GM21529 (cell line): ENCODE results near the gene NSUN6.

Experiments used
- ATAC-seq: cut with Tn5 transposase; IDR thresholded peaks from one replicate; pipeline ENCODE4 v1.9.1; 2021; ENCODE audit not compliant: unreplicated experiment

The NSUN6 gene

DNA sequence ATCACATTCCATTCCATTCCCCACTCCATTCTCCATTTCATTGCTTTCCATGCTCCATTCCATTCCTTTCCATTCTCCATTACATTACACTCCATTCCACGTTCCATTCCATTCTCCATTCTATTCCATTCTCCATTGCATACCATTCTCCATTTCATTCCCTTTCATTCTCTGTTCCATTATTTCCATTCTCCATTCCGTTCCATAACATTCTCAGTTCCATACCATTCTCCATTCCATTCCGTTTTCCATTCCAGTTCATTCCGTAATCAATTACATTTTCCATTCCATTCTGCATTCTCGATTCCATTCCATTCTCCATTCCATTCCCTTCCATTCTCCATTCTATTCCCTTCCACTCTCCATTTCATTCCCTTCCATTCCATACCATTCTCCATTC is 86.4 kb downstream of the NSUN6 start:
- no peak for ATAC-seq

DNA sequence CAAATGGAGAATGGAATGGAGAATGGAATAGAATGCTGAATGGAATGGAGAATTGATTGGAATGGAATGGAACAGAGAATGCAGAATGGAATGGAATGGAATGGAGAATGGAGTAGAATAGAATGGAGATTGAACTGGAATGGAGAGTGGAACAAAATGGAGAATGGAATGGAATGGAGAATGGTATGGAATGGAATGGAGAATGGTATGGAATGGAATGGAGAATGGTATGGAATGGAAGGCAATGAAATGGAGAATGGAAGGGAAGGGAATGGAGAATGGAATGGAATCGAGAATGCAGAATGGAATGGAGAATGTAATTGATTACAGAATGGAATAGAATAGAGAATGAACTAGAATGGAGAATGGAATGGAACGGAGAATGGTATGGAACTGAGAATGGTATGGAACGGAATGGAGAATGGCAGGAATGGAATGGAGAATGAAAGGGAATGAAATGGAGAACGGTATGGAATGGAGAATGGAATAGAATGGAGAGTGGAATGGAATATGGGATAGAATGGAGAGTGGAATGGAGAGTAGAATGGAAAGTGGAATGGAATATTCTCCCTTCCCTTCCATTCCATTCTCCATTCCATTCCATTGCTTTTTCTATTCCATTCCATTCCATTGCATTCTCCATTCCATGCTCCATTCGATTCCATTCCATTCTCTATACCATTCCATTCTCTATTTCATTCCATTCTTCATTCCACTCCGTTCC is 88.2 kb downstream of the NSUN6 start:
- ATAC-seq = no peak

DNA sequence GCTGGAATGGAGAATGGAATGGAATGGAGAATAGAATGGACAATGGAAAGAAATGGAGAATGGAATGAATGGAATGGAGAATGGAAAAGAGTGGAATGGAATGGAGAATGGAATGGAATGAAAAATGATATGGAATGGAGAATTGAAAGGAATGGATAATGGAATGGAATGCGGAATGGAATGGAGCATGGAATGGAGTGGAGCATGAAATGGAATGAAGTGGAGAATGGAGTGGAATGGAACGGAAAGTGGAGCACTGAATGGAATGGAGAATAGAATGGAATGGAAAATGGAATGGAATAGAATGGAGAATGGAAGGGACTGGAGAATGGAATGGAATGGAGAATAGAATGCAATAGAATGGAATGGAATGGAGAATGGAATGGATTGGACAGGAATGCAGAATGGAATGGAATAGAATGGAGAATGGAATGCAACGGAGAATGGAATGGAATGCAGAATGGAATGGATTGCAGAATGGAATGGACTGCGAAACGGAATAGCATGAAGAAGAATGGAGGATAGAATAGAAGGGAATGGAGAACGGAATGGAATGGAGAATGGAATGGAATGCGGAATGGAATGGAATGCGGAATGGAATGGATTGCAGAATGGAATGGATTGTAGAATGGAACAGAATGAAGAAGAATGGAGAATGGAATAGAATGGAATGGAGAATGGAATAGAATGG is 89.4 kb downstream of the NSUN6 start:
- no peak for ATAC-seq

GRCh38 chr10:18557960-18558359 is 93.4 kb downstream of the NSUN6 start:
- no peak for ATAC-seq

DNA sequence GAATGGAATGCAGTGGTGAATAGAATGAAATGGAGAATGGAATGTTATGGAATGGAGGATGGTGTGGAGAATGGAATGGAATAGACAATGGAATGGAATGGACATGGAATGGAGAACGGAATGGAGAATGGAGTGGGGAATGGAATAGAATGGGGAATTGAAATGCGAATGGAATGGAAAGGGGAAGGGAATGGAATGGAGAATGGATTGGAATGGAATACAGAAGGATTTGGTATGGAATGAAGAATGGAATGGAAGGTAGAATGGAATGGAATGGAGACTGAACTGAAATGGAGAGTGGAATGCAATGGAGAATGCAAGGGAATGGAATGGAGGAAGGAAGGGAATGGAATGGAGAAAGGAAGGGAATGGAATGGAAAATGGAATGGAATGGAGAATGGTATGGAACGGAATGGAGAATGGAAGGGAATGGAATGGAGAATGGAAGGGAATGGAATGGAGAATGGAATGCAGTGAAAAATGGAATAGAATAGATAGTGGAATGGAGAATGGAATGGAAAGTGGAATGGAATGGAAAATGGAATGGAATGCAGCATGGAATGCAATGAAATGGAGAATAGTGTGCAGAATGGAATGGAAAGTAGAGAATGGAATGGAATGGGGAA is 94.8 kb downstream of the NSUN6 start:
- ATAC-seq = no peak

DNA sequence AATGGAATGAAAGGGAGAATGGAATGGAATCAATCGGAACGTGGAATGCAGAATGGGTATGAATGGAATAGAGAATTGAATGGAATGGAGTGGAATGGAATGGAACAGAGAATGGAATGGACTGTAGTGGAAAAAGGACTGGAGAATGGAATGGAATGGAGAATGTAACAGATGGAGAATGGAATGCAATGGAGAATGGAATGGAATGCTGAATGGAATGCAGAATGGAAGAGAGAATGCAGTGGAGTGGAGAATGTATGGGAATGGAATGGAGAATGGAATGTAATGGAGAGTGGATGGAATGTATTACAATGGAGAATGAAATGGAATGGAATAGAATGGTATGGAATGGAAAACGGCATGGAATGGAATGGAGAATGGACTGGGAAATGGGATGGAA is 96.9 kb downstream of the NSUN6 start:
- ATAC-seq = no peak

DNA sequence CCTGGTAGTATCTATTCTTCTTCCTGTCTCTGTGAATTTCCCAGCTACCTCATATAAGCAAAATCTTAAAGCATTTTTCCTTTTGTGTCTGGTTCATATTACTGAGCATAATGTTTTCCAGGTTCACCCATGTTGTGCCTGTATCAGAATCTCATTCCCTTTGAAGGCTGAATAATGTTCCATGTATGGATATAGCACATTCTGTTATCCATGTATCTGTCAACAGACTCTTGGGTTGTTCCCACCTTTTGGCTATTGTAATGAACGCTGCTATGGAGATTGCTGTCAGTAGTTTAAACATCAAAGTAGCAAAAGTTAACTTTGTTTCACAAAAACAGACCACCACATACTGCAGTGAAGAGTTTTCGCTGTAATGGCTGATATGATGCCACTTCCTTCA is 99.9 kb downstream of the NSUN6 start:
- ATAC-seq = no peak

GRCh38 chr10:18549105-18549504 is 102.3 kb downstream of the NSUN6 start:
- ATAC-seq = no peak

GRCh38 chr10:18545621-18546305 is 105.6 kb downstream of the NSUN6 start:
- no peak for ATAC-seq

DNA sequence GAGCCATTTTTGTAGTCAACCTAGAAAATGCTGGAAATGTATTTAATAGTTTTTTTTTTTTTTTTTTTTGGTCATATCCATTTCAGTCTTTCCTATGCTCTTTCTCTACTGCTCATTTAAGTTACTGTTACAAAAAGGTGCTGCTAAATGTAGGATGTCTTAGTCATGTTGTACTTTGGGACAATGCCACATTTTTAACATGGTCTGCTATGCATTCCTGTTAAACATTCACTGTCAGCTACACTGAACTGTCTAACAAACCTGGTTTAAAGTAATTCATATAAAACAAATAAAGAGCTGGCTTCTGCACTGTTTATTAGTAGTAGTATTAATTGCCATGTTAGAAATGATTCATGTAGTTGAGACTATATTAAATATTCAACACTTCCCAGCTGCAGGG is 108.6 kb downstream of the NSUN6 start:
- no peak for ATAC-seq

DNA sequence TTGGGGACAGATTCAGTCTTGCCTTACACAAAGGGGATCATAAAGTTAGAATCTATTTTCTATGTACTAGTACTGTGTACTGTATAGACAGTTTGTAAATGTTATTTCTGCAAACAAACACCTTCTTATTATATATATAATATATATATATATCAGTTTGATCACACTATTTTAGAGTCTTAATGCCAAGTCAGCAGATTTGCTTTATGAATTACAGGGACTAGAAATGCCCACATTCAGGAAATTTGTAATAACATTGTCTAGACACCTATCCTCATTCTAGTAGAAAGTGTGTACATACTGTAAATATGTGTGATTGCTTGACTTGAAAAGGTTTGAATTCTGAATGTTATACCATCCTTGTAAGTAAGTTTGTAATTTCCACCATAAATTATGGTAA is 111.2 kb downstream of the NSUN6 start:
- ATAC-seq = no peak

DNA sequence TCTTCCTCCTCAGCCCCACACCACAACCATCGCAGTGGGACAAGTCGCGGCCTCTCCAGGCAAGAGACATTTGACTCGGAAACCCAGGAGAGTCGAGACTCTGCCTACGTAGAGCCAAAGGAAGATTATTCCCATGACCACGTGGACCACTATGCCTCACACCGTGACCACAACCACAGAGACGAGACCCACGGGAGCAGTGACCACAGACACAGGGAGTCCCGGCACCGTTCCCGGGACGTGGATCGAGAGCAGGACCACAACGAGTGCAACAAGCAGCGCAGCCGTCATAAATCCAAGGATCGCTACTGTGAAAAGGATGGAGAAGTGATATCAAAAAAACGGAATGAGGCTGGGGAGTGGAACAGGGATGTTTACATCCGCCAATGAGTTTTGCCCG is 112.1 kb downstream of the NSUN6 start:
- no peak for ATAC-seq

GRCh38 chr10:18533896-18534295 is 117.5 kb downstream of the NSUN6 start:
- ATAC-seq = no peak

GRCh38 chr10:18532881-18533535 is 118.4 kb downstream of the NSUN6 start:
- no peak for ATAC-seq

GRCh38 chr10:18528292-18528691 is 123.1 kb downstream of the NSUN6 start:
- ATAC-seq = no peak

DNA sequence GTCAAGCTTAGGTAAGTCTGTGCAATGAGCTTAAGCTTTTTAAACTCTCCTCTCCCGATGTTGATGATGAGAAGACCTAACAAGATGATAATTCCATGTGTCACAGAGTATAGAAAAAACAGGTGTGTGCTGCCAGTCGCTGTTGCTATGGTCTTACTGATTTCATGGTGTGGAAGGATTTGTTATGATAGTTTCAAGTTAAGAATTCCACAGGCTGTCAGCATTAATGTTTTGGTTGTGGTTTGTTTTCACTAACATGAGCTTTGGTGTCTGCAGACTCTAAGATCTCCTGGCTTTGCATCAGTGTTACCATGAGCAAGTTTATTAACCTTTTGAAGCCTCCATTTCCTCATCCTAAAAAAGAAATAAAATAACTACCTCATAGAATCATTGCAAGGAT is 123.7 kb downstream of the NSUN6 start:
- ATAC-seq = no peak

- ATAC-seq = no peak
Observed at GRCh38 chr10:18523858-18524257, 127.5 kb downstream of the NSUN6 start.

DNA sequence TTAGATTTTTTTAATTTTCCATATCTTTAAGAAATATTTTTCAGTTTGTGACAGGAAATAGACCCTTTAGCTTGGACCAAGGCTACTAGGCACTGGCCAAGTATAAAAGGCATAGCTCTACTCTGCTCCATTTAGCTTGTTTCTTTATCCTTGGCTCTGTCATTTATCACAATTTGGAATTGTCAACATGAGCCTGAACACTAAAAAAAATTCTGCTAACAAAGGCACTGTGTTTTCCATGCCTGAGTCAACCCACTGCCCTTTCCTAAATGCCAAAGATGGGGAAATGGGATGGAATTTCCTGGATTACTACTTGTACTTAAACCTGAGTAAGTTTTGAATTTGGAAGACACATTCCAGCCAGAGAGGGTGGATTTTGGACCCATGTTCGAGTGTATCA is 128.4 kb downstream of the NSUN6 start:
- ATAC-seq = no peak

- no peak for ATAC-seq
Observed at GRCh38 chr10:18516851-18517250, 134.5 kb downstream of the NSUN6 start.

- no peak for ATAC-seq
Observed at GRCh38 chr10:18514537-18514936, 136.8 kb downstream of the NSUN6 start.

DNA sequence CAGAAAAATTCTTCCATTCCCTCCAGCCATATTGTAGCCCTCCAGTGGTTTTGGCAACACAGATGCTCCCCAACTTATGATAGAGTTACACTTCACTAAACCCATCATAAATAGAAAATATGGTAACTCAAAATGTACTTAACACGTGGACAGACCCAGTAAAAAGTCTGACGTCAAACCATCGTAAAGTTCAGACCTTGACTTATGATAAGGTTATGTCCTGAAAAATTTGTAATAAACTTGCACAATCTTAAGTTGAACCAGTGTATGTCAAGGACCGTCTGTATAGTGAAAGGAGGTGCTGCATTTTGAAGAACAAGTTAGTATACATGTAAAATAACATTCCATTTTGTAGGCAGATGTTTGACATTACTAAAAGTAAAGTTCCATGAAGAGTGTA is 142.8 kb downstream of the NSUN6 start:
- no peak for ATAC-seq
